PC-9 (cell line): ENCODE results near the gene NPR2.

Source experiments
- CTCF ChIP-seq: fragments of 200-600 bp; sonication (generic); conservative IDR thresholded peaks from 2 replicates; pipeline ENCODE4 v1.6.1; 2017; ENCODE audit warnings: mixed run types, antibody characterized with exemption, mild to moderate bottlenecking, moderate library complexity
- EZH2 ChIP-seq: fragments of 200-600 bp; sonication (generic); IDR thresholded peaks from 2 replicates; pipeline ENCODE4 v1.8.0; 2017; ENCODE audit warnings: antibody characterized with exemption, low read depth

- TF ChIP-seq CTCF (no peak), EZH2 (no peak)
Measured at GRCh38 chr9:35789541-35789940, 1.9 kb upstream of the NPR2 start.
